Prostate gland (tissue), 2 donors: ENCODE data around the gene DOCK2. TPM values are rescaled to one million over a fixed set of nuclear protein-coding genes. Genes with fewer than 3 reads are reported as not detected.
"Not testable (repeated sequence)": the region's sequence is repeated elsewhere in the genome, so short reads cannot be mapped to it uniquely, and the experiment has no call there.

Source experiments
- DNase-seq: peaks from one replicate; pipeline ENCODE4 v3.0.0-alpha.2; 2019; ENCODE audit warnings: low spot score
- H3K27ac ChIP-seq, 2 donors: fragments of 200-600 bp; sonication (generic); 2 replicates each; pipeline ENCODE4 v1.5.1; 2017 to 2019
- H3K27me3 ChIP-seq: fragments of 200-600 bp; sonication (generic); replicated peaks from 2 replicates; pipeline ENCODE4 v1.5.1; 2019; ENCODE audit not compliant: insufficient read depth
- H3K36me3 ChIP-seq, 2 donors: fragments of 200-600 bp; sonication (generic); 1 replicate in 1 of 2; 2 replicates in 1 of 2; pipeline versions ENCODE4 v1.5.1 to v1.8.1; 2017 to 2019
- H3K4me1 ChIP-seq: fragments of 200-600 bp; sonication (generic); replicated peaks from 2 replicates; pipeline ENCODE4 v1.5.1; 2019
- H3K4me3 ChIP-seq, 2 donors: fragments of 200-600 bp; sonication (generic); 2 replicates each; pipeline ENCODE4 v1.5.1; 2017 to 2019
- H3K9me3 ChIP-seq: fragments of 200-600 bp; sonication (generic); 2 replicates; pipeline ENCODE4 v1.5.1; 2017
- POLR2A ChIP-seq: fragments of 450-650 bp; IDR thresholded peaks from one replicate; pipeline ENCODE4 v1.6.1; 2016; ENCODE audit warnings: antibody characterized with exemption, mild to moderate bottlenecking
- POLR2AphosphoS5 ChIP-seq: sonication (generic); formaldehyde crosslinking; IDR thresholded peaks from one replicate; pipeline ENCODE4 v1.6.1; 2017; ENCODE audit warnings: antibody characterized with exemption
- WGBS: methylation state at CpG from one replicate; pipeline ENCODE4 v1.1.5; 2018; 5-methylcytosine and 5-hydroxymethylcytosine counted together
- intact Hi-C: fragments of 100-400 bp; cut with DNase I; formaldehyde crosslinking; loops from one replicate; pipeline ENCODE4 v1.14.2; 2022
- total RNA-seq, 2 donors: library from RNA; depleted of rRNA; stranded (reverse); fragments of >200 nt; gene quantifications; one replicate each; pipeline ENCODE4 v1.1.0, GENCODE V29; 2016
- TF ChIP-seq, protein P1 (sequence below), 4 experiments: fragments of 200-600 bp in 2 of 4; fragments of 450-650 bp in 2 of 4; sonication (generic) in 2 of 4; IDR thresholded peaks; 1 replicate in 3 of 4; 2 replicates in 1 of 4; pipeline ENCODE4 v1.5.1; 2016 to 2019; ENCODE audit warnings: antibody characterized with exemption in 4 of 4, mild to moderate bottlenecking in 2 of 4, moderate library complexity in 2 of 4

The DOCK2 gene
- total RNA-seq, 2 donors from 2014 or later: 2.5 to 6.2 TPM

GRCh38 chr5:169944115-169944514 is 307.0 kb downstream of the DOCK2 start:
- intact Hi-C loops: no loop called here
- Histone ChIP-seq H3K27me3 (no peaks in the 10 kb centered on the region), H3K4me1 (no peaks in the 10 kb centered on the region), H3K9me3 (no peaks in the 10 kb centered on the region), H3K4me3 (no peak overlapping the region), H3K27ac (no peak overlapping the region), H3K36me3 (no peaks in the 10 kb centered on the region)
- peak; percentile 58 for DNase-seq
- WGBS: 55% methylated on average over 6 of the region's 6 CpGs
- TF ChIP-seq POLR2AphosphoS5 (peak; percentile 49), POLR2A (no peak)
- TF ChIP-seq, protein P1, sequence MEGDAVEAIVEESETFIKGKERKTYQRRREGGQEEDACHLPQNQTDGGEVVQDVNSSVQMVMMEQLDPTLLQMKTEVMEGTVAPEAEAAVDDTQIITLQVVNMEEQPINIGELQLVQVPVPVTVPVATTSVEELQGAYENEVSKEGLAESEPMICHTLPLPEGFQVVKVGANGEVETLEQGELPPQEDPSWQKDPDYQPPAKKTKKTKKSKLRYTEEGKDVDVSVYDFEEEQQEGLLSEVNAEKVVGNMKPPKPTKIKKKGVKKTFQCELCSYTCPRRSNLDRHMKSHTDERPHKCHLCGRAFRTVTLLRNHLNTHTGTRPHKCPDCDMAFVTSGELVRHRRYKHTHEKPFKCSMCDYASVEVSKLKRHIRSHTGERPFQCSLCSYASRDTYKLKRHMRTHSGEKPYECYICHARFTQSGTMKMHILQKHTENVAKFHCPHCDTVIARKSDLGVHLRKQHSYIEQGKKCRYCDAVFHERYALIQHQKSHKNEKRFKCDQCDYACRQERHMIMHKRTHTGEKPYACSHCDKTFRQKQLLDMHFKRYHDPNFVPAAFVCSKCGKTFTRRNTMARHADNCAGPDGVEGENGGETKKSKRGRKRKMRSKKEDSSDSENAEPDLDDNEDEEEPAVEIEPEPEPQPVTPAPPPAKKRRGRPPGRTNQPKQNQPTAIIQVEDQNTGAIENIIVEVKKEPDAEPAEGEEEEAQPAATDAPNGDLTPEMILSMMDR (IDR thresholded peaks at IDR 0.05): no peak

DNA sequence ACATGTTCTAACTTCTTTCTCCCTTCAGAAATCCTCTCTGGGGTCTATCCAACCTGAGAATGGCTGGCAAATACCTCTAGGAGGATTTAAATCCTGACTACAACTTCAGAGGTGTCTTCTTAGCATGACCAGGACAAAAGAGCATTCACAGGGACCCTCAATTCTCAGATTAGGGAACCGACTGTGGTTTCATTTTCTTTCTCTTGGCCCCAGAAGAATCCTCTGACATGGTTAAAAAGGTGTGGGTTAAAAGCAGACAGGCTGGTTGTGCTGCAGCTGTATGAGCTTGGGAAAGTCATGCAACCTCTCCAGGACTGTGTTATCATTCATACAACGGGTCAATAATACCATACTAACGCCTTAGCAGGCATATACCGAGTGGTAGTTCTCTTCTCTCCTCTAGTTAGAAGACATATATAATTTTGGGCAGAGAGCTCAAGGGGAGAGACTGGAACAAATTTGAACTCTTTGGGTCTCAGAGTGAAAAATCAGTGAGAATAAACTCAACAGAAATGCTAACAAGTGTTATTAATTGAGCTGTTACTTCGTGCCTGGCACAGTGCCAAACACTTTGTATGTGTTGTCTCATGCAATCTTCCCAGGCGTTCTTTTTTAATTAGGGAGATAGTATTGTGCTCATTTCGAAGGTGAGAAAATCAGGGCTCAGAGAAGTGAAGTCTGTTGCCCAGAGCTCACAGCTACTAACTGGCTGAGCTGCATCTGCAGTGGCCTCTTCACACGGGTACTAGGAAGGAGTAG is 308.0 kb downstream of the DOCK2 start:
- no peak overlapping the region for H3K4me3 ChIP-seq
- no peak for DNase-seq
- no peaks in the 10 kb centered on the region for H3K27me3 ChIP-seq
- H3K27ac ChIP-seq: no peak overlapping the region
- no peak for TF ChIP-seq POLR2AphosphoS5
- TF ChIP-seq, protein P1 (IDR thresholded peaks at IDR 0.05): no peak
- no peak for TF ChIP-seq POLR2A
- H3K36me3 ChIP-seq: no peaks in the 10 kb centered on the region
- intact Hi-C loops: no loop called here
- WGBS: 63% methylated on average over 8 of the region's 8 CpGs
- H3K9me3 ChIP-seq: no peaks in the 10 kb centered on the region
- H3K4me1 ChIP-seq: no peaks in the 10 kb centered on the region

GRCh38 chr5:169945831-169946261 is 308.8 kb downstream of the DOCK2 start:
- Histone ChIP-seq H3K4me3 (no peak overlapping the region), H3K27me3 (no peaks in the 10 kb centered on the region), H3K36me3 (no peaks in the 10 kb centered on the region), H3K27ac (peak overlapping the region; percentile 42 to 64), H3K4me1 (no peaks in the 10 kb centered on the region), H3K9me3 (no peaks in the 10 kb centered on the region)
- peak; percentile 87 for DNase-seq
- TF ChIP-seq POLR2AphosphoS5 (peak; percentile 79), POLR2A (no peak)
- 15% methylated on average over 3 of the region's 3 CpGs for WGBS
- intact Hi-C loops: no loop called here

- TF ChIP-seq POLR2AphosphoS5: no peak
- TF ChIP-seq, protein P1 (IDR thresholded peaks at IDR 0.05): no peak
- no peak for TF ChIP-seq POLR2A
- no peaks in the 10 kb centered on the region for H3K9me3 ChIP-seq
- intact Hi-C loops: no loop called here
- H3K4me3 ChIP-seq: no peak overlapping the region
- no peaks in the 10 kb centered on the region for H3K27me3 ChIP-seq
- no peaks in the 10 kb centered on the region for H3K4me1 ChIP-seq
- H3K36me3 ChIP-seq: no peaks in the 10 kb centered on the region
- WGBS: 65% methylated on average over 5 of the region's 5 CpGs
- DNase-seq: no peak
- peak overlapping the region in 1 of 2 donors; percentile 64 for H3K27ac ChIP-seq
Observed at GRCh38 chr5:169946743-169947295, 309.7 kb downstream of the DOCK2 start.

DNA sequence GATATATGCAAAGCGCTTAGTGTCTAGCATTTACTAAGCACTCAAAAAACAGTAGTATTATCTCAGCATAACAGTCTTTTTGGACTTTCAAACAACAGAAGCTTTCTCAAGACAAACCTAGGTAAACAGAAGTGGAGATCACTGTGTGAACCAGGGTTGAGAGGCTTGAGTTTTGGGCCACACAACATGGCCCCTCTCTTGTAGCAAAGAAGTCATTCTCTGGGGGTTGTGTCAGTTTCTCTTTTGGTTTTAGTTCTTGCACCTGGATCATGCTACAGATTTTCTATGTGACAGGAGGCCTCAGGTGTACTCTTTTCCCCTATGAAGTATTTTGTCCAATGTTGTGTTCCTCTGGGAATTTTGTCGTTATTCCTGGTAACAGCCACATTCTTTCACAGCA is 313.3 kb downstream of the DOCK2 start:
- no peak for DNase-seq
- intact Hi-C loops: no loop called here
- no peaks in the 10 kb centered on the region for H3K9me3 ChIP-seq
- no peaks in the 10 kb centered on the region for H3K4me1 ChIP-seq
- TF ChIP-seq, protein P1 (IDR thresholded peaks at IDR 0.05): no peak
- no peak overlapping the region for H3K27ac ChIP-seq
- 93% methylated on average over 2 of the region's 2 CpGs for WGBS
- no peaks in the 10 kb centered on the region for H3K27me3 ChIP-seq
- H3K4me3 ChIP-seq: no peak overlapping the region
- no peaks in the 10 kb centered on the region for H3K36me3 ChIP-seq

GRCh38 chr5:169953196-169953595 is 316.1 kb downstream of the DOCK2 start:
- WGBS: 92% methylated on average over 4 of the region's 4 CpGs
- H3K4me1 ChIP-seq, H3K36me3 ChIP-seq, H3K4me3 ChIP-seq, H3K9me3 ChIP-seq, intact Hi-C loops, H3K27ac ChIP-seq, DNase-seq, H3K27me3 ChIP-seq: not testable (repeated sequence)
